Panc1 (cell line): ENCODE results near the gene RAI1.

Experiments used
- CTCF ChIP-seq: fragments of 450-650 bp; IDR thresholded peaks from 2 replicates; pipeline ENCODE4 v1.5.1; 2017; ENCODE audit warnings: mild to moderate bottlenecking
- POLR2AphosphoS5 ChIP-seq: IDR thresholded peaks from 2 replicates; pipeline ENCODE4 v1.6.1; 2012; ENCODE audit warnings: mild to moderate bottlenecking, low read depth, low read length, moderate library complexity
- REST ChIP-seq, 2 experiments: IDR thresholded peaks; 2 replicates each; pipeline ENCODE4 v1.6.1; 2011 to 2012; ENCODE audit warnings: low read depth in 2 of 2, control low read depth in 1 of 2, low read length in 1 of 2, mild to moderate bottlenecking in 1 of 2, moderate library complexity in 1 of 2; ENCODE audit not compliant: insufficient read depth in 1 of 2
- SIN3A ChIP-seq: IDR thresholded peaks from 2 replicates; pipeline ENCODE4 v1.6.1; 2012; ENCODE audit warnings: low read depth, mild to moderate bottlenecking, low read length, moderate library complexity, borderline replicate concordance; ENCODE audit not compliant: insufficient read depth
- TCF7L2 ChIP-seq: IDR thresholded peaks from 2 replicates; pipeline ENCODE4 v1.6.1; 2011; ENCODE audit warnings: mild to moderate bottlenecking, low read depth, low read length, inconsistent platforms

DNA sequence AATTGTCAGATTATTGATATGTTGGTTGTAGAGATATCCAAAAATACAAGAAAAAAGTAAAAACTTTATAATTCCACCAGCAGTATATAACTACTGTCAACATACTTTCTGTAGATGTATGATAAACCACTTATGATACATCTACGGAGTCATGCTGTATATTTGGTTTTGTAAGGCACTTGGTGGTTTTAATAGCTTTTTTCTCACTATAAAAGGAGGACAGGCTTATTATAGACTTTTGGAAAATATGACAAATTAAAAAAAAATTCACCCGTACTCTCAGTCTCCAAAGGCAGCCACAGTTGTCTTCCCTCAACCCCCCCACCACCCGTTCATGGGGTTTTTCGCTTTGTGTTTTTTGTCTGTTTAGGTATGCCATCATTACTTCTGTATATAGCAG, 14.8 kb downstream of the RAI1 start:
- TF ChIP-seq CTCF (no peak), TCF7L2 (no peak), POLR2AphosphoS5 (no peak), SIN3A (no peak), REST (IDR thresholded peaks at IDR 0.05; ENCODE audit: insufficient read depth in 1 of 2, low read depth in 2 of 2, low read length in 1 of 2) (no peak)
